GM19023 (cell line): ENCODE results near the gene SLC6A6.
"Not testable (repeated sequence)": the region's sequence is repeated elsewhere in the genome, so short reads cannot be mapped to it uniquely, and the experiment has no call there.

Experiments used
- ATAC-seq: cut with Tn5 transposase; IDR thresholded peaks from one replicate; pipeline ENCODE4 v1.9.1; 2021; ENCODE audit warnings: mild to moderate bottlenecking, moderate library complexity; ENCODE audit not compliant: unreplicated experiment

The SLC6A6 gene

DNA sequence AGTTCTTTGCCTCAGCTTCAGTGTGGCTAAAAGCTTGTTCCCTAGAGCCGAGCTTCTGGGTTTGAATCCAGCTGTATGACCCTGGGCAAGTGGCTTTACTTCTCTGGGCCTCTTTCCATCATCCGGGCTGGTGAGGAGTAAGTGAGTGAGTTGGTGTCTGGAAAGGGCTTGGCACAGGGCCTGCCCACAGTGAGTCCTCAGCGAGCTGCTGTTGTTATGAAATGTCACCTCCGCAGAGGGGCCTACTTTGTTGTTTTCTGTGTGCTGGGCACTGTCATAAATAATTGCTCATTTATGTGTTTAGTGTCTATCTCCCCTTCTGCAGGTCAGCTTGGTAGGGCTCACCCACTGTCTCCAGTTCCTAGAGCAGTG lies 31.7 kb downstream of the SLC6A6 start:
- ATAC-seq: no peak

DNA sequence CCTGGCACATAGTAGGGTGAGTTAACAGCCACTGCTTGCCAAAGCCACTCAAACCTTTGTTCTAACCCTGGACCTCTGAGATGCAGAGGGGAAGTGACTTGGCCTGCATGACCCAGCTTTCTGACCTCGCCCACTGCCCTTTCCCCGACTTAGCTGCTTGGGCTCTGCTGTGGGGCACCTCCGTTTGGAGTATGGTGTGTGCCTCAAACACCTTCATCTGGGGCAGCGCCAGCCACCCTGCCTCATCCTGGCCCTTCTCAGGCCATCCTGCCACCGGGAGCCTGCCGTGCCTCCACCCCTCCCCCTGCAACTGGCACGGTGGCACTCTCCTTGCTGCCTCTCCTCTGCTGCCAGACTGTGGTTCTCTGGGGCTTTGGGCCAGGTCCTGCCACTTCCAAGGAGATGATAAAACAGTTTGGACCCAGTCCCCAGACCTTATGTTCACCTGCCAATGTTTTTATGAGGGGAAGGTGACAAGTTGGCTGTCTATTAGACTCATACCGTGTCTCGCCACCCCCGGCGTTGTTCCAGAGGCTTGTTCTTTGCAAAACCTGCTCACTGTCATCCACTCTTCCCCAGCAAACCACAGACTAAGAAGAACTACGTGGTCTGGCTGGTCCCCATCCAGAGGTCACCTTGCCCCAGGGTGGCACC lies 32.2 kb downstream of the SLC6A6 start:
- ATAC-seq: no peak

DNA sequence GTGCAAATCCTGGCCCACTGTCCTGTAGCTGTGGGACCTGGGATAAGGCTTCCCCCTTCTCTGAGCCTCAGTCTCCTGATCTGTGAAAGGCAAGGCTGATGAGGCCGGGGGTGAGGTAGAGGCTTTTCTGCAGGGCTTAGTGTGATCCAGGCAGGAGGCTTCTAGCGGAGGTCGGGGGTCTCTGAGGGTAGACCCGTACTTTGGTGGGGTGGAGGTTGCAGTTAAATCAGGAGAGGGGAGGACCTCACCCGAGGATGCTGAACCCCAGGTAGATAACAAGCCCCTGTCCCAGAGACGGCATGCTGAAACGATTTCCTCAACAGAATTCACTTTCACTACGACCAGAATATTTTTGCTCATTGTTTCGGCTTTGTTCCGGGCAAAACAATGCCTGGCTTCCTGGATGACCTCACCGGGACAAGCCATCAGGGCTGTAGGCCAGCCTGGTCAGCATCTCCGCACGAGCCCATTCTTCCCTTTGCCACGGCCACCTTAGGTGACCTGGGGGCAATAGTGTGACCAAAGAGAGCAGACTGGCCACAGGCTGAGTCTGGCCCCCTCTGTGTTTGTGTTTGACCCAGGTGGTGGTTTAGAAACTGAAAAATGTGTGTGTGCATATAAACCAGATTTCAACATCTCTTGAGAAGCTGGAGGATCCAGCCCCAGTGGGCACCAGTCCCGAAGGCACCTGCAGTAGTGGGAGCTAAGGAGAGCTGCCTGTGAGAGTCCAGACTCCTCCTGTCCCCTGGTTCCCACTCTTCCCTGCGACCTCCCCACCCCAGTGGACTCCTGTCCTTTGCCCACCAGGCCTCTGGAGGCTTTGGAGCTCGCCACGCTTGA lies 33.0 kb downstream of the SLC6A6 start:
- ATAC-seq: no peak

DNA sequence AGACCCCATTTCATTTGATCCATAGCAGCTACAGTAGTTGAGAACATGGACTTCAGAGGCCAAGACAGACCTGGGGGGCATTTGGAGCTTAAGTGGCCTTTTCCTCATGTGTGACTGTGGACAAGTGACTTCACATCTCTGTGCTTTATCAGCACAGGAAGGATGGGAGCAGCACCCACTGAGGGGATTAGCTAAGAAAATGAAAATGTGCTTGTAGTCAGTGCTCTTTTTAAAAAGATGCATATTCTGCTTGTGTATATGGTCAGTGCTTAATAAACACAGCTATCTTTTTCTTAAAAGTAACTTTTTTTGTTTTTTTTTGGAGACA lies 34.5 kb downstream of the SLC6A6 start:
- ATAC-seq: no peak

DNA sequence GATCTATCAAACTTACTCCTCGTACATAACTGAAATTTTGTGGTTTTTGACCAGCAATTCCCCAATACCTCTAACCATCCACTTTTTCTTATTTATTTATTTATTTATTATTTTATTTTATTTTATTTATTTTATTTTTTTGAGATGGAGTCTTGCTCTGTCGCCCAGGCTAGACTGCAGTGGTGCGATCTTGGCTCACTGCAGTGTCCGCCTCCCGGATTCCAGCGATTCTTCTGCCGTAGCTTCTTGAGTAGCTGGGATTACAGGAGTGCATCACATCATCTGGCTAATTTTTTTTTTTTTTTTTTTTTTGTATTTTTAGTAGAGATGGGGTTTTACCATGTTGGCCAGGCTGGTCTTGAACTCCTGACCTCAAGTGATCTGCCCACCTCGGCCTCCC lies 35.3 kb downstream of the SLC6A6 start:
- not testable (repeated sequence) for ATAC-seq

DNA sequence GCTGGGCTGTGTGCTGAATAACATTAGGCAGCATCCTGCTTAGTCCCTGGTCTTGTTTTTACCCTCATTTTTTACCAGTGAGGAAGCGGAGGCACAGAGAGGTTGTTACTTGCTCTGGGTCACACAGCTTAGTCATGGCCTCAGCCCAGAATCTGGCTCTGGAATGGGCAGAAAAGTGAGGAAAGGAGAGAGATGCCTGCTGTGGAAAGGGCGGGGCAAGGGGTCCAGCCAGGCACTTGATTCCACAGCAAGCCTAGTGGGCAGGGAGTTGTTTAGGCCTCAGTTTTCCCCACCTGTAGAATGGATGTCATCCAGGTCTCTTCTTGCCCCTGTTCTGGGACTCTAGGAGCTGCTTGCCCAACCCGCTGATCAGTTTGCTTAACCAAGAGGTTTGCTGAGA lies 35.9 kb downstream of the SLC6A6 start:
- ATAC-seq: no peak

DNA sequence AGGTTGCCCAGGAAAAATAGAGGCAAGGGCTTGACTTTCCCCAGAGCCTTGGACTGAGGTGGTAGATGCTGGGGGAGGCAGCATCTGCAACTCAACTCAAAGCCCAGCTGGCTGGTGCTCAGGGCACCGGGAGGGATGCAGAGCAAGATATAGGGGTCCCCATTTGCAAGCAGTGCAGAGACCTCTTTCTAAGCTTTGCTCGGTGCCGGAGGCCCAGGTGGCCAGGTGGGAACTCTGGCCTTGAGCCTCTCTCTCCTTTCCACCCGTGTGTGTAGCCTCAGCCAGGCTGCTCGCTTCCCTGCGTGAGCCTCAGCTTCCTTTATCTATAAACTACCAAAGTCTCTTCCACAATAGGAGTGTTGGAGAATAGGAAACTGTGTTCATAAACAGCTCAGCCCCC lies 36.5 kb downstream of the SLC6A6 start:
- ATAC-seq: no peak

DNA sequence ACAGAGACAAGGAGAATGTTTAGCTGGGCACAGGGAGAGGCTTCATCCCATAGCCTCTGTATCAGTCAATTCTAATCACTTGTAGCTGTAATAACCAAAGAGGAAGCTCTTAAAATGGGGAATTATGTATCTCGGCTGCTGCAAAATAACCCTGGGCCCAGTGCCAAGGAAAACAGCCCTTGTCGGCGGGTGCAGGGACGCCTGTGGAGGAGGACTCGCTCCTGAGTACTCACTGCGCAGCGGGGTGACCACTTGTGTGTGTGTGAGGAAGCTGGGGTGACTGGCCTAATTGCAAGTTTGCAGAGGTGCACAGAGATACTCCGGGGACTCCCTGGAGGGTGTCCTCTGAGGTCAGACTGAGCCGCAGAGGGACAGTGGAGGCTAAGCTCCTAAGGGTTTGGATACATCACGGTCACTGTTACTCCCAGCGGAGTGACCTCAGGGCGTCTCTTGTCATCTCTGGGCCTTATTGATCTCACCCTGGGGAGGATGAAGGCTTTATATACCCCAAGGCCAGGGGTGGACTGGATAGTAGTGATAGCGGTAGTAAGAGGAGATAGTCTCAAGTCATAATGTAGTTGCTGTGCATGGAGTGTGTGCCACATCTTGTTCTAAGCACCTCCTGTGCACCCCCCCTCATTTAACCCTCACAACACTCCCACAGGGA lies 37.2 kb downstream of the SLC6A6 start:
- ATAC-seq: no peak

DNA sequence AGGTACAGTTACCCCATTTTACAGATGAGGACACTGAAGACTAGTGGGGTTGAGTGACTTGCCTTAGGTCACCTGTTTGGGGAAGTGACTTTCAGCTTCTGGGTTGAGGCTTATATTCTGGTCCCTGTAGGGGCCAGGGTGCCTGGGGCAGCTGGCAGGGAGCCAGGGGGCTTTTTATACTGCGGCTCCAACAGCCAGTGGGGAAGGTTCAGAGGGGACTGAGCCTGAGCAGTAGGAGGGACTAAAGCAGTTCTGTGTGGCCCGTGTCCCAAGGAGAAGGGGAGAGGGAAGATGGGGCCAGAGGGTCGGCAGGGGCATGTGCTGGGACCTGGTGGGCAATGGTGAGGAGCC lies 37.7 kb downstream of the SLC6A6 start:
- ATAC-seq: no peak

DNA sequence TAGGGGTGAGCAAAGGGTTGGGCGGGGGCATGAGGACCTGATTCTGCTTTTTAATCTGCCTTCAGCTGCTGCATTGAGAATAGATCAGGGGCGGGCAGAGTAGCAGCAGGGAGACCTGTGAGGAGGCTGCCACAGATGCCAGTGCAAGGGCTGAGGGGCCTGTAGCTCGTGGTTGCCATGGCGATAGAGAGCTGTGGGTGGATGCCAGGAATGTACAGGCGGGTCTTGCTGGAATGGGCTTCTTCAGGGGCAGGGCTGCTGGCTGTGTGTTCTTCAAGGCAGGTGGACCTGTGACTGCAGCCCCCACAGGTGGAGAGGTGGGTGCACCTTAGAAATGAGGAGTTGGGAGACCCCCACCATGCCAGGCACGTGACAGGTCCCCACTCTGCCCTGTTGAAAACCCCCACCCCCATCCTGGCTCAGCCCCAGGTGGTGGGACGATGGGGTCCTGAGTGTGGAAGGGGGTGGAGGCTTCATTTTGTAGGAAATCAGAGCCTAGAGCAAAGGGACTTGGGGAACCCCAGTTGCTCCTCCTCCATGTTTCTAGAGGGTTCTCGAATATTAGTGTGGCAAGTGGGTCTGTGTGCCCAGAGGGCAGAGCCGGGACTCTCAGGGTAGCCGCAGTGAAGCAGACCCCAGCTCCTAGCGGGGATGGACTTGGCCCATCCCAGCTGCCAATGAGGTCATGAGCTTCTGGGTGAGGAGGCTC lies 38.3 kb downstream of the SLC6A6 start:
- ATAC-seq: no peak

DNA sequence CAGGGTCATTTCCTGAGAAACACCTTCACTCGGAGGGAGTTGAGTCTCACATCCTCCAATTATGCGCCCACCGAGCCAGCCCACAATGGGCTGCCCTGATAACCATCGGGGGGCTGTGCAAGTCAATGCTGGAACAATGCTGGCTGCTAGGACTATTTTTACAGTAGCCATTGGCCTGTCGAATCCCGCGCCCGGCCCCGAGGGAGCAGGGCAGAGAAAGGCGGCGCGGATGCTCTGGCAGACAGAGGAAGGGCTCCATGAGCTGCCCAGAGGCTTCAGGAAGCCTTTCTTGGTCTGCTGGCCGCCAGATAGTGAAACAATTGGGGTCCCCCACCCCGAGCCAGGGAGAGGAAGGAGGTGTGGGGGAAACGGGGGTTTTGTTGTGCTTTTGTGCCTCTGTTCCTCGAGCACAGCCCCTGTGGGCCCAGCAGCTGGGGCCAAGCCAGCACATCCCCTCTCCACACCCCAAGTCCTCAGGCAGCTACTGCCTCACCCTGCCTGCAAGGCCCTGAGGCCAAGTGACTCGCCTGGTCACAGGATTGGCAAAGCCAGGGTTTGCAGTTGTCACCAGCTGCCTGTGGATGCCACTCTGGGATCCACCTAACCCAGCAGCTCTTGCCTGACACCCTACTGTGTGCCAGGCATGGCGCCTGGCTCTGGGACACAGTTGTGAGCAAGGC lies 39.0 kb downstream of the SLC6A6 start:
- ATAC-seq: no peak

DNA sequence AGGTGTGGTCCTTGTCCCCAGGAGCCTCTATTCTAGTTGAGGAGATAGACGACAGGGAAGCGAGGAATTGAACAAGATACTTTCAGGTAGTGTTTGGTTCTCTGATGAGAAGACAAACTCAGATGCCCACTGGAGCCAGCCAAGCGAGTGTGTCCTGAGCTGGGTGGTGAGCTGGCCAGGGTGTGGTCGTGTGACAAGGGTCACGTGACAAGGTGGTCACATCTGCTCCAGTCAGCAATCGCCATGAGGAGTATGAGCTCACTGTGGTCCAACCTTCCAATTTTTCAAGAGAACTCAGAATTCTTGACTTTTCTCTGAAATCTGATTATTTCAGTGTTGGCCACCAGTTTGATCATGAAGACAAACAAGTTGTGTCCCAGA lies 39.5 kb downstream of the SLC6A6 start:
- no peak for ATAC-seq

DNA sequence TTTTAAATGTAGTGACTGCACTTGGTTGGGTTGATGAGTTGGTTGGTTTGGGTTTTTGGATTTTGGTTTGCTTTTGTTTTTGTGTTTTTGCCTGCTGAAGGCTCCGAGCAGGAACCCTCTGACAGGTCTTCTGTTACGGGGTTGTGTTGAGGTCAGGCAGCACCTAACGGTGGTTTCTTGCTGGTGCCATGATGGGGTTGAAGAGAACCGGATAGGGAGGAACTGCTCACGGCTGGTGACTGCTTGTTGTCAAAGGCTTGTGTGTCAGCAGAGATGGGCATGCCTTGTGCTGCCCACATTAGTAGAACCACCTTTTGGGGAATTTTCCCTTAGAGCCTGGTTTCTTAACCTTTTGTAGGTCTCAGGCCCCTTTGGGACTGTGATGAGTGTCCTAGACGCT lies 42.0 kb downstream of the SLC6A6 start:
- no peak for ATAC-seq

DNA sequence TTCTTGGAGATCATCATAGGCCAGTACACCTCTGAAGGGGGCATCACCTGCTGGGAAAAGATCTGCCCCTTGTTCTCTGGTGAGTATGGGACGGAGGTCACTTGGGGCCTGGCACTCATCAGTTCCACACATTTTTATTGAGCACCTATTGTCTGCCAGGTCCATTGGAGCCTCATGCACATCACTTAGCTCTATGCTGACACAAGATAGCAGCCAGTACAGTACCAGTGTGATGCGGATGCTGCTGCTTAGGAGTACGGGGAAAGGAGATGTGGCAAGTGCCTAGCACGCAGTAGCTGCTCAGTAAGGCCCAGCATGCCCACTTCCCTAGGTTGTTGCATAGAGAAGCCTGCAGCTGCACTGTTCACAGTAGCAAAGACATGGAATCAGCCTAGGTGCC lies 43.4 kb downstream of the SLC6A6 start:
- ATAC-seq: no peak

DNA sequence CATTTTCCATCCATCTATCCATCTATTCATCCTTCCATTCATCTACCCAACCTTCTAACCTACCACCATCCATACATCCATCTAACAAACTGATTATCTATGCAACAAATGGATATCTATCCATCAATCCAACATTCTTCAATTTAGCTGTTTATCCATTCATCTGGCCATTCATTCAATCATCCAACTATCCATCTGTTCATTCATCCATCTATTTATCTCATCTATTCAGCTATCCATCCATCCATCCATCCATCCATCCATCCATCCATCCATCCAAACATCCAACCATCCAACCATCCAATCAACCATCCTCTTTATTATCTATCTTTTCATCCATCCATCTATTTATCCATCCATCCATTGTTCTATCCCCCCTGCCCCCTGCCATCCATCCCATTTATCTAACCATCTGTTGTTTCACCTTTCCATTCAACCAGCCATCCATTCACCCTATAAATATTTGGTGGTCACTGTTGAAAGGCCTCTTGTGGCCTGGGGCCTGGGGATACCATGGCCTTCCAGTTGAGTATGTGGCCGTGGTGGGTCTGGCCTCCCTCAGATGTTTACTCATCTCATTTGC lies 44.7 kb downstream of the SLC6A6 start:
- ATAC-seq: no peak

DNA sequence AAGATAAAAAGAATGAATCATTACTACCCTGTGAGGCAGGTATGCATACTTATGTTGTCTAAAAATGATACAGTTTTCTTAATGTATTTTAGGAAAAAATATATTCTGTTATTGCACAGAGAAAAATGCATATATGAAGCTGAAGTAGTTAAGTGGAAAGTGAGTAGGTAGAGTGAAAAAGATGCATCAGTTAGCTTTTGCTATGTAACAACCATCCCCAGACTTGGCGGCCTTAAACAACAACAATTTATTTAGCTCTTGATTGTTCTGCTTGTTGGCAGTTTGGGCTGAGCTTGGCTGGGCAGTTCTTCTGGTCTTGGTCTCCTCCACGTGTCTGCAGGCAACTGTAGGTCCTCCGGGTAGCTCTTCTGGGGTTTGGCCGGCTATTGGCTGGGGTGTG lies 45.7 kb downstream of the SLC6A6 start:
- ATAC-seq: no peak

DNA sequence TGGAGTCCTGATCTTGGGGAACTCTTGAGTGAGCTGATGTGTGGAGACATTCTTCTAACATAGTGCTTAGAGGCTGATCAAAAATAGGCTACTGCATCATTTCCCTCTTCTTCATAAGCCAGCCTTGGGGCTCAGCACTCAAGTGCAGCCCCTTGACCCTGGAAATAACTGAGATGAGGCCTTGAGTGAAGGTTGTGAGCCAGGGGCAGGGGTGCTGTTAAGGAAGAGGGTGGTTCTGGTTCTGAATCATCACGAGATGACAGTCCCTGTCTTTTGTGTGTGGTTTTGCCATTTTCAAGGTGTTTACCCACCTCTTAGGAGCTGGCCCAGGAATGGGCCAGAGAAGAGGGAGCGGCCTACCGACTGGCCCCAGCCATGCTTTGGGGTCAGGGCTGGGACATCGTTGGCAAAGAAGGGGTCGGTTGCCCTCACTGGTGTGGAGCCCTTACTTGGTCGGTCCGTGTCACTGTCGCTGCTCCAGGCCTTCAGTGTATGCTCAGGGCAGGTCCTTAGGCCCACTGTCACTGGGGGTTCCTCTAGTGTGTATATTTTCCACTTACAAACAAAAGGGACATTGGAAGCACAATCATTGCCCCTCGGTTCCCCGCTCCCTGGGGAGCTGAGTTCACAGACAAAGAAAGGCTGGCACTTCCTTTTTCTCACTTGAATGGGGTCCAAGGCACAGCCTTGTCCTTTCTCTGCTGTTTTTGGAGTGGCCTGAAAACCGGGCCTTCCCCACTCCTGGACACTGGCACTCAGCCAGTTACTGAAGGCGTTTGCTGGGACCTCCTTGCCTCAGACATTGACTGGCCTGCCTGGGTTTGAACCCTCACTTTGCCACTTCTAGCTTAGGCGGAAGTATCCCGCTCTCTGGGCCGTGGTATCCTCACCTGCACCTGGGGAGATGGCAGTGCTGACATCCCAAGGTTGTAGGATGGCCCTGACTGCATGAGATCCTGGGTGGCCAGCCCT lies 46.6 kb downstream of the SLC6A6 start:
- no peak for ATAC-seq

DNA sequence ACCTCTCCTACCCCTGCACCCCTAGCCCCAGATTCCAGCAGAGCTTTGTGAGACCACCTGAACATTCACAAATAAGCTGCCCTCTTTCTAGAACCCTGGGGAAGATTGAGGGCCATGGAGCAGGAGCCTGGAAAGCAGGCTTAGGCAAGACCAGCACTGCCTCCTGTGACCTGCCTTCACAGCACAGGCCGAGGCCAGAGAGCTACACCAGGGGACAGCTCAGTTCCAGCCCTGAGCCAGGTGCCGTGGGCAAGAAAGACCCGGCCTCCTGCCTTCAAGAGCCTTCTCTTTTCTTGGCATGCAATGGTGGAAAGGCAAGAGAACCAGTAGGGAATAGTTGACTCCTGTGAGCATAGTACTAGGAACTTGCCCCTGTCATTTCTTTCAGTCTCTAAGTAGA lies 48.1 kb downstream of the SLC6A6 start:
- ATAC-seq: no peak

DNA sequence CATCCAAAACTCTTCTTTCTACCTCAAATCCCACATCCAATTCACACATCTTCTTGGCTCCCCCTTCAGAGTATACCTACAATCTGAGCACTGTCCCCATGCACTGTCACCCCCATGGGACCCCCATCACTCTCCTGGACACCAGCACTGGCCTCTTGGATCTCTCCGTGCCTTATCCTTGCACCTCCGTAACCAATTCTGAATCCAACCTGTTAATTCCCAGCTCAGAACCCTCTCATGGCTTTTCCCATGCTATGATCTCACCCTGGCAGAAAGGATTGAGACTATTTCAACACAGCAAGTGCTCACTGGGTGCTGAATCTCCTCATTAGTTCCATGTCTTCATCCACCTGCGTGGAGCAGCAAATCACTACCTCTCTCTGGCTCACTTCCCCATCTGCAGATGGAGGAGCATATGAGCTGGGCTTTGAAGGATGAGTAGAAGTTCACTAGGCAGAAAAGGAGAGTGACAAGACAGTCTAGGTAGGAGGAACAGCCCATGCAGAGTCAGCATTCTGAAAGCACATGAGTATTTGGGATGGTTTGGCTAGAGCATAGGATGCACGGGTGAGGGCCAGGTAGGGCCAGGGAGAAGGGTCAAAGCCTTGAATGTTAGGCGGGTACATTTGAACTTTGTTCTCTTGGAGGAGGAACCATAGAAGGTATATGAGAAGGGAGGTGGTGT lies 48.7 kb downstream of the SLC6A6 start:
- ATAC-seq: no peak
